T-helper 2 cell (primary cell): ENCODE results near the gene IFT43.
A peak's percentile ranks its signal among the peaks of the same experiment; 100 is the strongest.

Source experiments
- DNase-seq, 5 experiments: peaks; one replicate each; pipeline versions ENCODE4 v3.0.0 to v3.0.0-alpha.2; 2012 to 2022

IFT43 gene

DNA sequence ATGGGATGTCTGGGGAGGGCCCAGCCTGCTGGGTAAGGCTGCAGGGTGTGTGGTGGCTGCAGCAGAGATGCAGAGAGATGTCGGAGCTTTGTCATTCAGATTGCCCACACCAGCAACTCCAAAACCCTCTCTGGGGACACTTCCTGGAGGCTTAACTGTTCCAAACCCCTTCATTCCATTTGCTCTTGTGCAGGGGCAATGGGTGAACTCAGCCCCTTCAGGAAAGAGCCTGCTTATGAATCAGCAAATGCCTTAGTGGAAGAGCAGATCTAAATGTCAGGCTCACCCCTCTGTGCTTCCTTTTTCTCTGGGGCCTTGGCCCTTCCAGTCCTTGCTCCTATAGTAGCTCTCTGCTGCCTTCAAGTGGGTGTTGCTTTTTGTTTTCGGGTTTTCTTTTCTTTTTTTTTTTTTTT, 129.5 kb downstream of the IFT43 start:
- DNase-seq: no peak

DNA sequence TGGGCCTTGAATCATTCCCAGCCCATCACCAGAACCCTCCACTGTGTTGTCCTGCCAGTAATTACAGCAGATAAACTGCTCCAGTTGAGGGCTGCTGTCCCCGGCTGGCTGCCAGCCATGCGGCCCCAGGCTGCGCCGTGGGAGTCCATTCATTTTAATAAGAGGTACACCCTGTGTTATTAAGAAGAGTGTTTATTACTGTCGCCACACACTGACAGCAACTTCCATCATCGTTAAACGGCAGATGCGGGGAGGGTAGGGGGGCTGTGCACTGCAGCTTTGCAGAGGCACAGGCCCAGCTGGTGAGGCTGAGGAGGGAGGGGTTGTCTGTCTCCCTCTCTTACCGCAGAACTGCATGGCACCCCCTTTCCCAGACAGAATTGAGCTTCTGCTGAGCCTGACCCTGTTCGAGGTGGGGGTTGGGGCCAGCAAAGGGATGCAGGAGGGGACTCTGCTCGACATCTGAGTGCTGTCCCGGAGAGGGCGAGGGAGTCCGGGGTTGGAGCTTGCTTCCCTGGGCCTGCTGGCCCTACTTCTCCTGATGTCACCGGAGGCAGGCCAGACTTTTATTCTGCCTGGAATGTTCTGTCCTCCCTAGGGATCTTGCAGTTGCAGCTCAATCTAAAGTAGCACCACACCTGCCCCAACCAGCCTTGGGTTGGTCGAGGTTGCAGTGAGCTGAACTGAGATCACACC, 132.4 kb downstream of the IFT43 start:
- no peak for DNase-seq

- no peak for DNase-seq
These were observed 133.0 kb downstream of the IFT43 start for GRCh38 chr14:76118594-76118993.

DNA sequence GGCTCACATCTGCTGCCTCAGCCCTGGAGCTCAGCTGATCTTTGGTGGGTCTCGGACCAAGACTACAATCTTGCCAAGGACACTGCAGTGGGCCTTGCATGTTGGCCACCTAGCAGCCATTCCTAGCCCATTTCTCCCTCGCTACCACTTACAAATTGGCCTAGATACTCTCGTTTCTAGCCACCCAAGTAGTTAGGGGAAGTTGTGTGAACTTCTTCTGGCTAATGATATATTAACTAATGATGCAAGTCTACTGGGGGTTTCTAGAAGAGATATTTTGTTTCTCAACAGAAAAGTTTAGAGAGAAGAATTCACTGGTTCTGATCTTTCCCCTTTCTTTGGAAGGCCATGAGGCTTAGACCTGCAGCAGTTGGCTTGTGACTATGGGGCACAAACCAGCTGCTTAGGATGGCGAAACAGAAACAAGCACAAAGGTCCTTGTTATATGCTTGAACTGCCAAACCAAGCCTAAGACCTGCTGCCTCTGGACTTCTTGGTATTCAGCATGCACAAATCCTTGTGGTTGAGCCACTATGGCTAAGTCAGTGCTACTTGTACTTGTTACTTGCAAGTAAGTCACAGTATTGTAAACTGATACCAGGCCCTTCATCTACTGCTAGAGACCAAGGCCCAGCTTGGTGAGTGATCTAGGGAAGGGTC, 135.7 kb downstream of the IFT43 start:
- no peak for DNase-seq

GRCh38 chr14:76123426-76124225, 138.1 kb downstream of the IFT43 start:
- no peak for DNase-seq

- DNase-seq: no peak
These were observed 139.9 kb downstream of the IFT43 start for GRCh38 chr14:76125511-76125910.

GRCh38 chr14:76126076-76126475, 140.5 kb downstream of the IFT43 start:
- no peak for DNase-seq

GRCh38 chr14:76129851-76130576, 144.5 kb downstream of the IFT43 start:
- no peak for DNase-seq

DNA sequence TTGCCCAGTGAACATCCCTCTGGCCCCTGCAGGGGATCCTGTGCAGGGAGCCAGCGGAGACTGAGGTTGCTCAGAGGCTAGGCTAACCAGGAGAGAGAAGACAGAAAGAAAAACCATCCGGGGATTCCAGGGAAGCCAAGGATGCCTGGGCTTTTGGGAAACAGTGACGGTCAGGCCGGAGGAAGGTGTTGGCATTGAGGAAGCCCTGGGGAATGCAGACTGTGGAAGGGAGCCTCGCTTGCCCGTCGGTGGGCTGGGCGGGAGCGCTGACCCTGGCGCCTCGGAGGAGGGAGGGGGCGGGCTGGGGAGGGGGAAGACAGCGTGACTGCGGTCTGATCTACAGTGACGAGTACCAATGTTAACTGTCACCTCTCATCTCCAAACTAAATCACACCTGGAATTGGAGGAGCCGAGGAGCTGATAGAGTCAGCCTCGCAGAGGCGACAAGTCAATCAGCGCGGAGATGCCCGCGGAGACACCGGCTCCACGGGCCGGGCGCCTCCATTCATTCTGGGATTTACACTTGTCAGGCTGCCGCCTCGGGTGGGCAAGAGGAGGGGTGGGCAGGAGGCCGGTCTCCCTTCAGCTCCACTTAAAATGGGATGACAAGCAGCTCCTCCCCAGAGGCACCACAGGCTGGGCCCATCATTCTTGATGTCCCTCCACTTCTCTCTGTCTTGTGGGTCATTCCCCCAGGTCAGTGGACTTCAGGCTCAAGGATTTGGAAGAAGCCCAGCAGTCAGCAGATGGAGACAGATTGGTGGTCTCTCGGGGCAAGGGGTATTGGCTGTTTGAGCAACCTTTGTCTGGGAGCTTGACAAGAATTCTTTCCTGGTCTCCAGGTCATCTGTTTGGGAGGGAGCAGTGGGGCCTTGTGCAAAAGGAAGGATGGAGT, 145.8 kb downstream of the IFT43 start:
- no peak for DNase-seq

DNA sequence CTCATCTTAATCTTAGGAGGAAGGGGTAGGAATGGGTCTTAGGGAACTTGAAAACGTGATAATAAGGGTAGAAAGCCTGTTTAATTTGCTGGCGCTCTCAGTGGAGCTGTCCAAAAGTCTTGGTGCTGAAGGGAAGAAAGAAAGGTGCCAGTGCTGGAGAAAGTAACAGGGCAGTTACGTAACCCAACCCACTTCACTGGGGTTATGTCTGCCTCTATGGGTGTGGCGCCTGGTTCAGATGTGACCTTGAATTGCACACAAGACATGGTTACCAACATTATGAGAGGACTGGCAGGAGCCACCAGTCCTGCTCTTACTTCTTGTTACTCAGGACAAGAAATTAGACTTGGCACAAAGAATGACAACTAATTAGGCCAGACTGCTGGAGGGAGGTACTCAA, 147.5 kb downstream of the IFT43 start:
- peak in 1 of 5 experiments; percentile 13 for DNase-seq
